ENCODE results near the gene ABCA1. TPM values are rescaled to one million over a fixed set of nuclear protein-coding genes. Genes with fewer than 3 reads are reported as not detected.

ABCA1 gene
- total and polyA plus RNA-seq, 10 of the 15 experiments (the other 5 are each of a cell fraction or from before 2014, with no cell fraction given) = 0.01 to 0.56 (median 0.16) TPM

DNA sequence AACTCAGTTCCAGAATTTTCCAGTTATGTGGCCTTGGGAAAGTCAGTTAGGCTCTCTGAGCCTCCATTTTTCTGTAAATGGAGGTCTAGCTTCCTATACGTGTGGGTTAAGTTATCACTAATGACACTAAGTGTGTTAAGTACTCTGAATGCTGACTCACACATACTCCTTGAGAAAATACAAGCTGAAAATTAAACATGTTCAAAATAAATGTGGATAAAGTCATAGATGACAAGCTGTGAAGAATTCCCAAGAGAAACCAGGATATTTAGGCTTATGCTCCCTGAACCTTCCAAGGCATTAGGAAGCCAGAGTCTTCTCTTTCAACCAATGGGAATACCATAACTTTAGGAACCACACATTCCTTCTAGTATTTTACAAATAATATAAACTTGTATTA, 58.1 kb downstream of the ABCA1 start:
- Histone ChIP-seq H3K4me3 (no peak overlapping the region), H3K79me2 (ENCODE audit: control insufficient read depth, insufficient read depth, low read length) (no peaks in the 10 kb centered on the region), H3K27ac (ENCODE audit: control insufficient read depth, insufficient read depth) (no peak overlapping the region), H3K4me1 (ENCODE audit: control insufficient read depth, insufficient read depth, low read length) (peaks cover 6% of the 10 kb centered on the region), H3K9me3 (replicated peaks; ENCODE audit: control insufficient read depth, insufficient read depth, low read length) (no peaks in the 10 kb centered on the region), H3K4me2 (ENCODE audit: control insufficient read depth, insufficient read depth) (no peak overlapping the region), H3K27me3 (replicated peaks in 1 of 2; ENCODE audit: control insufficient read depth in 2 of 2, insufficient read depth in 2 of 2, low read length in 1 of 2) (no peaks in the 10 kb centered on the region), H3K36me3 (ENCODE audit: control insufficient read depth in 2 of 2, insufficient read depth in 2 of 2, low read length in 1 of 2) (no peaks in the 10 kb centered on the region), H4K20me1 (ENCODE audit: control insufficient read depth, insufficient read depth) (no peaks in the 10 kb centered on the region; the same call in 1 of the 2 replicates), H2AFZ (ENCODE audit: control insufficient read depth, low read depth, low read length) (no peak overlapping the region), H3K9ac (ENCODE audit: control insufficient read depth, insufficient read depth, low read length) (no peak overlapping the region)
- FAIRE-seq = no peak
- TF ChIP-seq ESRRA (IDR thresholded peaks at IDR 0.05; ENCODE audit: low read length) = no peak
- TF ChIP-seq TBL1XR1 (IDR thresholded peaks at IDR 0.05; ENCODE audit: low read depth, low read length) = no peak
- no peak for TF ChIP-seq EZH2 (IDR thresholded peaks at IDR 0.05; ENCODE audit: borderline replicate concordance, control insufficient read depth, low read depth, low read length)
- no peak for TF ChIP-seq BRCA1 (IDR thresholded peaks at IDR 0.05; ENCODE audit: low read depth, low read length)
- no peak for TF ChIP-seq CBX3 (IDR thresholded peaks at IDR 0.05; ENCODE audit: borderline replicate concordance, low read depth)
- no peak for TF ChIP-seq TCF3 (IDR thresholded peaks at IDR 0.05; ENCODE audit: borderline replicate concordance, insufficient read depth, low read depth, low read length)
- TF ChIP-seq ZNF274 (IDR thresholded peaks at IDR 0.05; ENCODE audit: insufficient read depth, insufficient read length) = no peak
- no peak for TF ChIP-seq CHD2 (IDR thresholded peaks at IDR 0.05; ENCODE audit: borderline replicate concordance, low read depth, low read length)
- no peak for TF ChIP-seq SREBF2 (IDR thresholded peaks at IDR 0.05; ENCODE audit: low read length)
- TF ChIP-seq WRNIP1 (IDR thresholded peaks at IDR 0.05; ENCODE audit: borderline replicate concordance, low read depth, low read length) = no peak
- TF ChIP-seq MAX (IDR thresholded peaks at IDR 0.05; ENCODE audit: low read depth, low read length) = no peak
- 80% methylated on average over 1 of the region's 1 CpG for WGBS (ENCODE audit: insufficient coverage, insufficient replicate concordance, low lambda C conversion rate, missing lambda C conversion rate)
- intact Hi-C loops (cut with micrococcal nuclease; ENCODE audit: unreplicated experiment) = no loop called here
- DNase-seq (ENCODE audit: low read depth, low spot score) = no peak
- ATAC-seq = no peak
- in situ Hi-C loops (cut with MboI) = loop anchor here (5.0 kb wide), 1 partner anchor 547 kb away; no protein-coding TSS in a partner anchor
- BruUV-seq (replicated peaks) = no TSS peak
- RAD21 ChIA-PET (ENCODE audit: unreplicated experiment) = interaction anchor here (1.5 kb wide), 1 partner anchor 34 kb away, joined by 3 read pairs; no protein-coding TSS in a partner anchor
- CTCF ChIA-PET = interaction anchor here (1.3 to 1.8 kb wide), 4 partner anchors 9 to 545 kb away, joined by 3 to 7 read pairs (median 4); no protein-coding TSS in a partner anchor
- SMC1A ChIA-PET (ENCODE audit: uncharacterized antibody, unreplicated experiment) = interaction anchor here (1.7 kb wide), 1 partner anchor 10 kb away, joined by 4 read pairs; no protein-coding TSS in a partner anchor
- POLR2A ChIA-PET = interaction anchor here (1.2 kb wide), 1 partner anchor 9 kb away, joined by 6 read pairs; no protein-coding TSS in a partner anchor
